IMR-90 (cell line): ENCODE data around the gene FNDC3B. TPM values are rescaled to one million over a fixed set of nuclear protein-coding genes. Genes with fewer than 3 reads are reported as not detected.

Experiments used
- ATAC-seq: fragments of 200-7000 bp; cut with Tn5 transposase; 2 replicates; pipeline ENCODE4 v1.9.1; 2020; ENCODE audit warnings: low read depth, mild to moderate bottlenecking, moderate library complexity
- BruUV-seq: library from RNA; stranded (reverse); fragments of 400-500 nt; replicated peaks from 2 replicates; lab custom pipeline; 2021; lab: Mats Ljungman, UMichigan
- CTCF ChIA-PET: fragments of 300-600 bp; formaldehyde crosslinking; extraction: SDS; loops from one replicate; lab custom pipeline; 2021; ENCODE audit warnings: antibody characterized with exemption; lab: Yijun Ruan, JAX
- POLR2A ChIA-PET: fragments of 300-600 bp; sonication (Branson Sonifier 250); formaldehyde crosslinking; loops from one replicate; lab custom pipeline; 2022; ENCODE audit warnings: antibody characterized with exemption; ENCODE audit not compliant: unreplicated experiment; lab: Charles Lee
- DNase-seq: peaks from one replicate; pipeline ENCODE4 v3.0.0; 2013
- H2AFZ ChIP-seq: replicated peaks from 2 replicates; pipeline ENCODE3; 2013; ENCODE audit warnings: low read length, mild to moderate bottlenecking; ENCODE audit not compliant: poor library complexity
- H2AK5ac ChIP-seq: 2 replicates; pipeline ENCODE4 v1.6.1; 2013; ENCODE audit warnings: low read depth, low read length, inconsistent platforms
- H2AK9ac ChIP-seq: replicated peaks from 2 replicates; pipeline ENCODE3; 2013; ENCODE audit warnings: mild to moderate bottlenecking, low read depth, low read length, moderate library complexity; ENCODE audit not compliant: poor library complexity
- H2BK120ac ChIP-seq: 2 replicates; pipeline ENCODE4 v1.6.1; 2013; ENCODE audit warnings: low read depth, low read length, inconsistent platforms
- H2BK15ac ChIP-seq: 3 replicates; pipeline ENCODE4 v1.6.1; 2013; ENCODE audit warnings: low read depth, low read length, inconsistent platforms
- H2BK20ac ChIP-seq: 2 replicates; pipeline ENCODE4 v1.6.1; 2013; ENCODE audit warnings: low read depth, mild to moderate bottlenecking, inconsistent platforms, low read length, moderate library complexity
- H2BK5ac ChIP-seq: 2 replicates; pipeline ENCODE4 v1.6.1; 2013; ENCODE audit warnings: mild to moderate bottlenecking, low read depth, low read length, inconsistent platforms; ENCODE audit not compliant: poor library complexity, severe bottlenecking
- H3K14ac ChIP-seq: replicated peaks from 2 replicates; pipeline ENCODE4 v1.6.1; 2013; ENCODE audit warnings: low read depth, low read length, inconsistent platforms
- H3K18ac ChIP-seq: 2 replicates; pipeline ENCODE4 v1.6.1; 2013; ENCODE audit warnings: low read depth, low read length, control low read depth
- H3K23ac ChIP-seq: 2 replicates; pipeline ENCODE4 v1.6.1; 2013; ENCODE audit warnings: low read depth, low read length, inconsistent platforms
- H3K27ac ChIP-seq: 2 replicates; pipeline ENCODE4 v1.5.1; 2013; ENCODE audit warnings: mild to moderate bottlenecking, control low read depth, low read length; ENCODE audit not compliant: insufficient read depth
- H3K27me3 ChIP-seq: 2 replicates; pipeline ENCODE4 v1.6.1; 2013; ENCODE audit warnings: low read length; ENCODE audit not compliant: control insufficient read depth, insufficient read depth
- H3K36me3 ChIP-seq: 2 replicates; pipeline ENCODE4 v1.6.1; 2013; ENCODE audit warnings: low read length, mixed read lengths; ENCODE audit not compliant: control insufficient read depth, insufficient read depth
- H3K4ac ChIP-seq: 2 replicates; pipeline ENCODE4 v1.6.1; 2013; ENCODE audit warnings: low read depth, low read length, inconsistent platforms
- H3K4me1 ChIP-seq: 2 replicates; pipeline ENCODE4 v1.6.1; 2013; ENCODE audit warnings: low read length, mixed read lengths; ENCODE audit not compliant: control insufficient read depth, insufficient read depth
- H3K4me2 ChIP-seq: 2 replicates; pipeline ENCODE4 v1.6.1; 2013; ENCODE audit warnings: low read depth, mild to moderate bottlenecking, control low read depth, low read length, moderate library complexity
- H3K4me3 ChIP-seq: 2 replicates; pipeline ENCODE4 v1.5.1; 2013; ENCODE audit warnings: low read depth, mild to moderate bottlenecking, control low read depth, low read length, moderate library complexity; ENCODE audit not compliant: insufficient read depth
- H3K56ac ChIP-seq: 2 replicates; pipeline ENCODE4 v1.6.1; 2013; ENCODE audit warnings: low read length, inconsistent platforms; ENCODE audit not compliant: insufficient read depth; ENCODE audit errors: extremely low read depth
- H3K79me1 ChIP-seq, 2 experiments: 2 replicates each; pipeline ENCODE4 v1.6.1; 2013; ENCODE audit warnings: low read length in 2 of 2, inconsistent platforms in 1 of 2, low read depth in 1 of 2
- H3K9ac ChIP-seq: 2 replicates; pipeline ENCODE4 v1.6.1; 2013; ENCODE audit warnings: low read depth, low read length, control low read depth
- H3K9me1 ChIP-seq: 2 replicates; pipeline ENCODE4 v1.6.1; 2013; ENCODE audit warnings: low read length, inconsistent platforms; ENCODE audit not compliant: insufficient read depth
- H3K9me3 ChIP-seq: 2 replicates; pipeline ENCODE4 v1.6.1; 2013; ENCODE audit warnings: low read length; ENCODE audit not compliant: control insufficient read depth, insufficient read depth
- H4K20me1 ChIP-seq: 2 replicates; pipeline ENCODE4 v1.6.1; 2013; ENCODE audit warnings: low read length, inconsistent platforms; ENCODE audit not compliant: insufficient read depth
- H4K5ac ChIP-seq: 2 replicates; pipeline ENCODE4 v1.6.1; 2013; ENCODE audit warnings: mild to moderate bottlenecking, low read depth, low read length, control low read depth
- H4K8ac ChIP-seq, 2 experiments: 2 replicates each; pipeline ENCODE4 v1.6.1; 2013; ENCODE audit warnings: low read depth in 2 of 2, low read length in 2 of 2, control low read depth in 1 of 2, inconsistent platforms in 1 of 2
- H4K91ac ChIP-seq: 2 replicates; pipeline ENCODE4 v1.6.1; 2013; ENCODE audit warnings: low read depth, low read length, inconsistent platforms; ENCODE audit not compliant: insufficient read depth
- BHLHE40 ChIP-seq: fragments of 150-350 bp; IDR thresholded peaks from 2 replicates; pipeline ENCODE4 v1.6.1; 2016; ENCODE audit warnings: mild to moderate bottlenecking, low read depth, low read length
- CEBPB ChIP-seq: IDR thresholded peaks from 2 replicates; pipeline ENCODE4 v1.6.1; 2012; ENCODE audit warnings: low read depth, low read length, improper control_type of control experiment
- CHD1 ChIP-seq: IDR thresholded peaks from 2 replicates; pipeline ENCODE4 v1.6.1; 2012; ENCODE audit warnings: low read depth, low read length, improper control_type of control experiment
- CTCF ChIP-seq: conservative IDR thresholded peaks from 2 replicates; pipeline ENCODE4 v1.5.1; 2012; ENCODE audit warnings: mild to moderate bottlenecking, low read depth, low read length, improper control_type of control experiment
- FOS ChIP-seq: fragments of 150-350 bp; IDR thresholded peaks from 2 replicates; pipeline ENCODE4 v1.6.1; 2016; ENCODE audit warnings: low read depth, low read length
- MAZ ChIP-seq: IDR thresholded peaks from 2 replicates; pipeline ENCODE4 v1.6.1; 2012; ENCODE audit warnings: low read depth, mild to moderate bottlenecking, low read length, improper control_type of control experiment, moderate library complexity, borderline replicate concordance
- MXI1 ChIP-seq: IDR thresholded peaks from 2 replicates; pipeline ENCODE4 v1.6.1; 2012; ENCODE audit warnings: low read depth, mild to moderate bottlenecking, low read length, moderate library complexity, borderline replicate concordance
- NFE2L2 ChIP-seq: fragments of 150-350 bp; IDR thresholded peaks from 2 replicates; pipeline ENCODE4 v1.6.1; 2016; ENCODE audit warnings: low read depth, mild to moderate bottlenecking, low read length
- POLR2A ChIP-seq: IDR thresholded peaks from 2 replicates; pipeline ENCODE4 v1.6.1; 2012; ENCODE audit warnings: mild to moderate bottlenecking, low read depth, low read length
- RAD21 ChIP-seq: IDR thresholded peaks from 2 replicates; pipeline ENCODE4 v1.6.1; 2012; ENCODE audit warnings: low read length, improper control_type of control experiment
- RCOR1 ChIP-seq: IDR thresholded peaks from 2 replicates; pipeline ENCODE4 v1.6.1; 2012; ENCODE audit warnings: mild to moderate bottlenecking, low read length, improper control_type of control experiment; ENCODE audit not compliant: insufficient replicate concordance
- WGBS, 2 experiments: methylation state at CpG; one replicate each; pipeline versions ENCODE4 v1.1.5 to v1.1.7; 2013; ENCODE audit warnings: missing lambda C conversion rate in 2 of 2; ENCODE audit not compliant: insufficient read length in 1 of 2; ENCODE audit errors: extremely low coverage in 2 of 2; 5-methylcytosine and 5-hydroxymethylcytosine counted together
- dilution Hi-C: fragments of 300-500 bp; cut with HindIII; formaldehyde crosslinking; loops from one replicate; pipeline ENCODE4 v1.14.3; 2018; ENCODE audit warnings: low sequenced_read_pairs; ENCODE audit not compliant: unreplicated experiment
- in situ Hi-C: fragments of 300-500 bp; cut with MboI; formaldehyde crosslinking; loops from 3 replicates; pipeline ENCODE4 v1.14.3; 2019; ENCODE audit warnings: low sequenced_read_pairs, inconsistent platforms, mixed read lengths
- intact Hi-C: fragments of 100-400 bp; cut with micrococcal nuclease; formaldehyde crosslinking; loops from 2 replicates; pipeline ENCODE4 v1.10.0; 2022
- polyA plus RNA-seq, 3 experiments: library from polyadenylated mRNA; depleted of rRNA; stranded (reverse); fragments of >200 nt; gene quantifications; 2 replicates each; pipeline ENCODE4 v1.2.3, GENCODE V29; 2012; ENCODE audit warnings: low replicate concordance in 1 of 3
- total RNA-seq: library from RNA; depleted of rRNA; stranded (reverse); fragments of >200 nt; gene quantifications from 2 replicates; pipeline ENCODE4 v1.2.3, GENCODE V29; 2012

FNDC3B gene
- total and polyA plus RNA-seq, 2 of the 4 experiments (the other 2 are of a cell fraction) = 23.9 to 150 TPM

GRCh38 chr3:172087198-172087597 lies 47.8 kb downstream of the FNDC3B start:
- Histone ChIP-seq H4K20me1 (peaks cover 82% of the 10 kb centered on the region), H3K18ac (no peak overlapping the region), H2AK5ac (no peak overlapping the region), H2AK9ac (no peak overlapping the region), H3K56ac (no peak overlapping the region), H3K9me1 (peaks cover 19% of the 10 kb centered on the region), H3K9me3 (no peaks in the 10 kb centered on the region), H3K14ac (no peak overlapping the region), H3K23ac (no peak overlapping the region), H3K4me2 (no peak overlapping the region), H2BK5ac (no peak overlapping the region), H3K27ac (no peak overlapping the region), H2AFZ (no peak overlapping the region), H4K5ac (no peak overlapping the region), H4K8ac (no peak overlapping the region), H2BK15ac (no peak overlapping the region), H3K4ac (no peak overlapping the region), H2BK20ac (no peak overlapping the region), H3K27me3 (no peaks in the 10 kb centered on the region), H3K4me1 (peaks cover 10% of the 10 kb centered on the region), H3K9ac (no peak overlapping the region), H3K79me1 (peaks cover 28 to 80% of the 10 kb centered on the region in 2 experiments), H4K91ac (no peak overlapping the region), H2BK120ac (no peak overlapping the region), H3K4me3 (no peak overlapping the region), H3K36me3 (peaks cover 10% of the 10 kb centered on the region)
- no TSS peak for BruUV-seq
- dilution Hi-C loops (no loop called here), intact Hi-C loops (no loop called here), in situ Hi-C loops (no loop called here)
- no peak for ATAC-seq
- TF ChIP-seq RCOR1 = no peak
- no peak for TF ChIP-seq RAD21
- no peak for TF ChIP-seq POLR2A
- no peak for TF ChIP-seq BHLHE40
- no peak for TF ChIP-seq FOS
- TF ChIP-seq MXI1 = no peak
- TF ChIP-seq CEBPB = no peak
- no peak for TF ChIP-seq CTCF
- no peak for TF ChIP-seq MAZ
- no peak for TF ChIP-seq CHD1
- no peak for TF ChIP-seq NFE2L2
- no CpG with 5 or more reads among the region's 4 CpGs for WGBS, 2 experiments
- ChIA-PET POLR2A (no interaction called here), CTCF (no interaction called here)
- DNase-seq = no peak
